Stimulated activated CD8-positive, alpha-beta memory T cell treated with anti-CD3 and anti-CD28 coated beads, Interleukin-7, amount 100 ng/mL, for 48 hours (primary cell): ENCODE data around the gene SUPT7L.
"Not testable (repeated sequence)": the region's sequence is repeated elsewhere in the genome, so short reads cannot be mapped to it uniquely, and the experiment has no call there.

Source experiments
- DNase-seq, 2 donors: peaks; one replicate each; pipeline ENCODE4 v3.0.0-alpha.2; 2020; ENCODE audit warnings: low read depth in 1 of 2; ENCODE audit errors: extremely low read depth in 1 of 2

SUPT7L gene

DNA sequence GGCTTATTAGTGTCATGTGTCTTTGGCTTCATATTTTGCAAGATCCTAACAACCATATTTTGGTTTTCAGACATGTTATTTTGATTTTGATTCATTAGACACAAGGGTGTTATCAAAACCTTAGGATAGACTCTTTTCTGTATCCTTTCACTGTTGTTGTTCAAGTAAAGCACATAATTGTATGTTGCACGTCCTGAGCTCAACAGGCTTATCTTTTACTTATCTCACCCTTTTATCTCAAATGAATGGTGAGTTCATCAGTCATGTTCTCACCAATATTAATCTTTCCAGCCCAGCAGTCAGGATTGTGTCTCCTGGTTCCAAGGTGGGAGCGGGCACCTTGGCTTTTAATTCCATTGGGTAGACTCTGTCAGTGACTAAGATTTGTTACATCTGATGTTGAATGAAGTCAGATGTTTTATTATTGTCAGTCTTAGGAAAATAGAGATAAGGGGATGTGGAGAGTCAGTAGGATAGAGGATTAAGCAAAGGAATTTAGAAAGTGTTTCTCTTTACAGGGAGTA, 22.6 kb downstream of the SUPT7L start:
- DNase-seq: no peak

DNA sequence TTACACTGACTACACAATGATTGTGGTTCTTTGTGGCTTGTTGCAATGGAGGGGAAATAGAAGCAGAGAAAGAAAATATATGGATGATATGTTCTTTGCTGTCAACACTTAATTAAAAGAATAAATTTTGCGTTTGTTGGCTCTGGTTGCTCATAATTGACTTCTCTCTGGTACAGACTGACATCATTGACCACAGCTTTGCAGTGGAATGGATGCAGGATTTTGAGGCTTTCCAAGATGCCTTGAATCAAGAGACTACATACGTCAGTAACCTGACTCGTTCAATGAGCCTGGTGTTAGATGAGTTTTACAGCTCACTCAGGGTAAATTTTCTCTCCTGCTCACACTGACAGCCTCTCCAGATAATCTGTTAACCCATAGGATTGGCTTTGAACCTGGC, 24.7 kb downstream of the SUPT7L start:
- peak in 1 of 2 donors; percentile 37 for DNase-seq

GRCh38 chr2:27638037-27638637, 25.3 kb downstream of the SUPT7L start:
- DNase-seq: no peak

DNA sequence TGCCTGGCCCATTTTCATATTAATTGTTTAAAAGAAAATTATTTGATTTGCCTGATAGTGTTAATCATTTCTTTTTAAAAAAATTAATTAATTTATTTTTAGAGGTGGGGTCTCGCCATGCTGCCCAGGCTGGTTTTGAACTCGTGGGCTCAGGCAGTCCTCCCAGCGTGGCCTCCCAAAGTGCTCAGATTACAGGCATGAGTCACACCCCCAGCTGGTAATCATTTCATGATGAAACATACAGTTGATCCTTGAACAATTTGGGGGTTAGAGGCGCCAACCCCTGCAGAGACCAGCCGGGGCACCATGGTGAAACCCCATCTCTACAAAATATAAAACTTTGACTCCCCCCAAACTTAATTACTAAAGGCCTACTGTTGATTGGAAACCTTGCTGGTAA, 26.6 kb downstream of the SUPT7L start:
- DNase-seq: no peak

- no peak for DNase-seq
Observed at GRCh38 chr2:27634291-27634690, 29.1 kb downstream of the SUPT7L start.

GRCh38 chr2:27630257-27630656, 33.2 kb downstream of the SUPT7L start:
- DNase-seq: not testable (repeated sequence)

DNA sequence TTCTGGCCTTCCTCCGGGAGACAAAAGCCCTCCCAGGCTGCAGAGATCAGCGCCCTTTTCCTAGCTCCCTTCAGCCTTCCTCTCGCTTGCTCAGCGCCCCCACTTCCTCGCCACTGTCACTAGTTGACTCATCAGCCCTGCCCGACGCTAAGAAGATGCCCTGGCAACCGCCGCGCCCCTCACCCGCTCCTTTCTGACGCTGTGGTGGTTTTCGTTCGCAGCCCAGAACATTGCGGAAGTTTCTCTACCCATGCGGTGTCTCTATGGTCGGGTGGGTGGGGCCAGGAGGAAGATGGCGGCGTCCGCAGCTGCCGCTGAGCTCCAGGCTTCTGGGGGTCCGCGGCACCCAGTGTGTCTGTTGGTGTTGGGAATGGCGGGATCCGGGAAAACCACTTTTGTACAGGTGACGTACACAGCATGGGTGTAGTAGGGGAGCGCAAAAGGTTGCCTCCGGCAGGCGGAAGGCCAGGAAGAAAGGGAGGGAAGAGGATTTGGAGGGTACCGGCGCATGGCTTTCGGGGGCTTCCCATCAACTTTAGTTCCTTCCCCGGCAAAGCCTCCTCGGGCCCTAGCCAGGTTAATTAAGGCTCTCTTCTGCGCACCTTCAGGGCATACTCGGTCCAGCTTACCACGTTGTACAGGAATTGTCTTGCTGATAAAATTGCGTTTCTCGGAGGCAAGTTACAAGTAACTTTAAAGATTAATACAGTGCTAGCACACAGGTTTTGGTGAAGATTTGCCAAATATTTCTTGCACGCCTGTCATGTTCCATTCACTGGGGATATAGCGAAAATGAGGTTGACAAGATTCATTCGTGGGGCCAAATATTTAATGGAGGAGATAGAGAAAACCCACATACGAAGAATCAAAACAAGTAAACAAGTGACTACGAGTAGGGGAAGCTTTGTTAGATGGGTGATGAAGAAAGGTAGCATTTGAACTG, 34.4 kb downstream of the SUPT7L start, which contains the start of the genes CCDC121 and GPN1:
Gene CCDC121, minus strand, starts transcription at position 246 of the 943 bp plus-strand sequence. CDS start 1,213 bp downstream, outside the sequence.
Gene GPN1, plus strand, starts transcription at position 284 of the 943 bp plus-strand sequence. Its CDS starts 9 bp downstream, at position 293.
- DNase-seq: peak; percentile 88 to 96

- no peak for DNase-seq
Observed at GRCh38 chr2:27627963-27628766, 35.2 kb downstream of the SUPT7L start.

DNA sequence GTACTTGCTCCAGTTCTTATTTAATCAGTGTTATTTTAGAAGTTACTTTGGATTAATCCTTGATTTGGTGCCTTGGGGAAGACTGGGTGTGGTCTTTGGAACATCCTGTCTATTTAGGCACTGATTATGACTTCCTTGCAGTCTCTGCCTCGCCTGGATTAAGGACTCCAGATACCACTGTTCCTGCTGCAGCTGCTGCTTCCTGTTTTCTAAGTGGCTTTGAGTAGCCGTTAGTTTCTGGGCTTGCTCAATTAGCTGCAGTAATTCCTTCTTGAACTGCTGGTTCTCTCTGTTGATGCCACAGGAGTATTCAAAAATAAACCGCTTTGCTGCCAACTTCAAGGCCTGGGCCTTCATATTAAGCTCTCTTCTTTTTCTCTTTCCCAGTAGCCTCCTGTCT, 36.5 kb downstream of the SUPT7L start:
- not testable (repeated sequence) for DNase-seq

DNA sequence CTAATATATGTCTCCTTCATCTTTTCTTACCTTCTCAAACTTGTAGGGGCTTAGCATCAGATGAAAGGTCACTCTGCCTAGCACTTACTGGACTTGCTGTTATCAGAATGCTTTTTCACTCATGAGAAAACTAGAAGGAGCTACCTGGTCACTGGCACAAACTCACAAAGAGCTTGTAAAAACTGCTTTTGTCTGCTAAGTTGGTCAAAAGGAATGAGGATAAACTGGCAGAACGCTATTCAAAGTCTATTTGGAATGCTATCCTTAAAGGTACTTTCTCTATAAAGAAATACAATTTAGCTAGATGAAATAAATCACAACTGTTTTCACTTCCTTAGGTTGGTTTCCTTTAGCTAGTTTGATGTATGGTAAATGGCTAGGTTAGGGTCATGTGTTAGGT, 37.1 kb downstream of the SUPT7L start:
- DNase-seq: not testable (repeated sequence)

DNA sequence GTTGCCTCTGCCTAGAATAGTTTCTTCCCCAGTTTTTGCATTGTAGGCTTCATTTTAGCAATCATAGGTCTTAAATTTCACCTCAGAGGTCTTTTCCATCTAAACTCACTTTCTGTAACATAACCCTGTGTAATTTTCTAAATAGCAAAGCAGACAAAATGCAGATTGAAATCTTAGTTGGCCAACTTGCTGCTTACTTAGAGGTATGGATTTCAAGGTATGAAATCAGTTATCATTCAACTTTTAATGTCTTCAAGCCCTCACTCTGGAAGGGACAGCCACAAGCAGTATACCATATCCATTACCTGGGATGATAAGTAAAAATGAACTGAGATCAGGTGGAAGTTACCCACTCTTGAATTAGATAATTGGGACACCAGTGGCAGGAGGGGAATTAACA, 38.5 kb downstream of the SUPT7L start:
- no peak for DNase-seq

GRCh38 chr2:27622921-27623384, 40.5 kb downstream of the SUPT7L start:
- DNase-seq: no peak

DNA sequence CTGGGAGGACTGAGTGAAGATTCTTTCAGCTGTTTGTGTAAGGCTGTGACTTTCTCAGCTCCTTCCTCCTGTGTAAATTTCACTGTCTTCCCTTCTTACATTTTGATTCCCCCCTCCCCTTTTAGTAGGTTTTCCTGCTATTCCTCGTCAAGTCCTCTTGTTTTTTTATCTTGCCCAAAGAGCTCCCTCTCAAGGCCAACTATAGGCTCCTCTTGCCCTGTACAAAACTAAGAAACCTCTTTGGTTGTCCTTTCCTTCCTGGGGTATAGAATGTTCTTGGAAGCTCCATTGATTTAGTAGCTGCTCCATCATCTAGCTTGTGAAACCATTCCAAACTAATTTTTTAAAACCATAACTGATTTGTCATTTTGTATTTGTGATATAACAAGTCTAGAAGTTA, 41.9 kb downstream of the SUPT7L start:
- no peak for DNase-seq

- DNase-seq: no peak
Observed at GRCh38 chr2:27615316-27615715, 48.1 kb downstream of the SUPT7L start.

DNA sequence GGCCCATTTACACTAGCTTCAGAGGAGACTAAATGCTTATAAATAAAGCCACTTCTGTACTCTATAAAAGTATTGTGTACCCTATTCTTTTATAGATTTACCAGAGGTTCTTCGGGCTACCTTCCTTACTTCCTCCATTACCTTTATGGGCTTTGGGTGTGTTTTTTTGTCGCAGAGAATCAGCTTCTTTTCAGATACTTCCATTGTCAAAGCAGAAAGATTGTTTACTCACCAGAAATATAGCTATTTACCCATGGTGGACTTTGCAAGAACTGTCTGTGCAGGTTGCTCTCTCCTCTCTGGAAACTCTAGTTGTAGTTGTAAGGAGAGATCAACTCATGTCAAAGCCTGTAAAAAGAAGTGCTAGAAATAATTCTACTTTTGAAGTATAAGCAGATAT, 49.4 kb downstream of the SUPT7L start:
- no peak for DNase-seq

DNA sequence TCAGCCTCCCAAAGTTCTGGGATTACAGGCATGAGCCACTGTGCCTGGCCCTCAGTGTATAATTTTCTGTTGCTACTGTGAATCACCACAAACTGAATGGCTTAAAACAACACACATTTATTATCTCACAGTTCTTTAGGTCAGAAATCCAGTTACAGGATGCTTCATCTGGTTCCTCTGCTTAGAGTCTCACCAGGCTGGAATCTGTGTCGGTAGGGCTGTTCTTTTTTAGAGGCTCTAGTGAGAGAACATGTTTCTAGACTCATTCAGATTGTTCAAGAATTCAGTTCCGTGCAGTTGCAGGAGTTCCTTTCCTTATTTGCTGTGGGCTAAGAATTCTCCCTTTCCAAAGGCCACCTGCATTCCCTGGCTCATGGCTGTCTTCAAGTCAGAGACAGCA, 56.8 kb downstream of the SUPT7L start:
- DNase-seq: no peak
